Panc1 (cell line): ENCODE measurements around the gene TPPP.

Experiments
- CTCF ChIP-seq: fragments of 450-650 bp; IDR thresholded peaks from 2 replicates; pipeline ENCODE4 v1.5.1; 2017; ENCODE audit warnings: mild to moderate bottlenecking
- POLR2AphosphoS5 ChIP-seq: IDR thresholded peaks from 2 replicates; pipeline ENCODE4 v1.6.1; 2012; ENCODE audit warnings: mild to moderate bottlenecking, low read depth, low read length, moderate library complexity
- REST ChIP-seq, 2 experiments: IDR thresholded peaks; 2 replicates each; pipeline ENCODE4 v1.6.1; 2011 to 2012; ENCODE audit warnings: low read depth in 2 of 2, control low read depth in 1 of 2, low read length in 1 of 2, mild to moderate bottlenecking in 1 of 2, moderate library complexity in 1 of 2; ENCODE audit not compliant: insufficient read depth in 1 of 2

DNA sequence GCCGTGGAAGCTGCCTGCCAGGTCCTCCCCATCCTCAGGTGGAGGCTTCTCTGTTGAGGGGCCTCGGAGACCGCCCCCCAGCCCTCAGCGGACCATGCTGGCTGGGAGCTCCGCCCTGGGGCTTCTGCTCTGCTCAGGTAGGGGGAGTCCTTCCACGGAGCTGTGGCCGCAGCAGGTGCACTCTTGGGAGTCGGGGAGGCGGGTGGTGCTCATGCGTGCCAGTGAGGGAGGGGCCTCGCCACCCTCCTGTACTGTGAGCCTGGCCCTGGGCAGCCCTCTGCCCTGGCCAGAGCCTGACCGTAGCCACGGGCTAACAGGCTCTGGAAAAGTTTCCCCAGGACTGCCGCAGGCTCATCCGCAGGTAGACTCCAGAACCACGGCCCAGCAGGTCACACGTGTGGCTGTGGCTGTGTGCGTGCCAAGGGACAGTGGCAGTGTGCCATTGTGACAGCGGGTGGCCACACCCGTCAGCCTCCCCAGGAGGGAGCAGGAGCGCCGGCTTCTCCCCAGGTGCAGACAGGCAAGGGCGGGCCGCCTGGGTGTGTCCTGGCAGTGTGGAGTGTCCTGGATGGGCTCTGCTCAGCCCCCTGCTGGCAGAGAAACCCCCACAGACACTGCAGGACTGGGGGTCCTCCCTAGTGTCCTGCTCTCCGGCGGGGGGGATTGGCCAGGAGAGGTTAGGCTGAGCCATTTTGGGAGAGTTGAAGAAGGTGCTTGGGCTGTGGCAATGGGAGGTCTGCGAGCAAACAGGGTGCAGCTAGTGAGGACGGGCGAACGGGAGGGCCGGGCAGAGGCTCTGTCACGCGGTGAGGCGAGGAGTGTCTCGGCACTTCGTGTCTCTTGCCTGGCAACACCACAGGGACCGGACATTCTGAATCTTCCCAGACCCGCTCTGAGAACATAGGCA, 29.5 kb downstream of the TPPP start:
- TF ChIP-seq POLR2AphosphoS5 (no peak), REST (IDR thresholded peaks at IDR 0.05; ENCODE audit: insufficient read depth in 1 of 2, low read depth in 2 of 2, low read length in 1 of 2) (no peak), CTCF (no peak)
